Measurements from ENCODE around the gene UNKL. TPM values are rescaled to one million over a fixed set of nuclear protein-coding genes. Genes with fewer than 3 reads are reported as not detected.

Gene UNKL
- total RNA-seq, 1 experiment from 2014 or later = 40.5 TPM

DNA sequence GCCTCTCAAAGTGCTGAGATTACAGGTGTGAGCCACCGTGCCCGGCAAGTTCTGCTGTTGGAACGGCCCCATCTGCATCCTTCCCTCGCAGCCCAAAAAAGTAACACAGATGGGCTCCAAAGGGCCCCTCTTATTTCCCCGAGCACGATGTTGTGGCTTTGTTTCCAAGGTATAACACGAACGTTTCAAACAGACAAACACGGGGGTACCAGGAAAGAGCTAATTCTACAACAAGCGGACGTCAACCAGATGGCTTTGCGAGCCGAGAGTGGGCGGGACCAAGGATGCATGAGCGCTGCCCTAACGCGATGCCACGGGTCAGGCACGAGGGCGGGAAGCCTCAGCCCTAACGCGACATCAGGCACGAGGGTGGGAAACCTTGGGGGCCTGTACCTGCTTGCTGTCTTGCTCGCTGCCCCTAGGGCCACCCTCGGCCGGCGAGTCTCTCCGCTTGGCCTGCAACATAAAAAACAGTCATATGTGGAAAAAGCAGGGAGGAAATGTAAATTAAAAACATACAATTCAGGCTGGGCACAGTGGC is 24.2 kb downstream of the UNKL start:
- in situ Hi-C loops (cut with HindIII; ENCODE audit: low pct_unique_long_range_greater_than_20kb, low sequenced_read_pairs) = no loop called here
- no peak for DNase-seq (ENCODE audit: low read depth)

DNA sequence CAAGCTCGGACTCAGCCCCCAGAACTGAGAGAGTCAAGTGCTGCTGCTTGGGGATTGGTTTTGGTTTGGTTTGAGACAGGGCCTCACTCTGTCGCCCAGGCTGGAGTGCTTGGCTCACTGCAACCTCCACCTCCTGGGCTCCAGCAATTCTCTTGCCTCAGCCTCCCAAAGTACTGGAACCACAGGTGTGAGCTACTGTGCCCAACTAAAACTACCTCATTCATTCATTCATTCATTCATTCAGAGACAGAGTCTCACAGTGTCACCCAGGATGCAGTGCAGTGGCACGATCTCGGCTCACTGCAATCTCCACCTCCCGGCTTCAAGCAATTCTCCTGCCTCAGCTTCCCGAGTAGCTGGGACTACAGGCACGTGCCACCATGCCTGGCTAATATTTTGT is 24.7 kb downstream of the UNKL start:
- DNase-seq (ENCODE audit: low read depth) = no peak
- in situ Hi-C loops (cut with HindIII; ENCODE audit: low pct_unique_long_range_greater_than_20kb, low sequenced_read_pairs) = no loop called here

DNA sequence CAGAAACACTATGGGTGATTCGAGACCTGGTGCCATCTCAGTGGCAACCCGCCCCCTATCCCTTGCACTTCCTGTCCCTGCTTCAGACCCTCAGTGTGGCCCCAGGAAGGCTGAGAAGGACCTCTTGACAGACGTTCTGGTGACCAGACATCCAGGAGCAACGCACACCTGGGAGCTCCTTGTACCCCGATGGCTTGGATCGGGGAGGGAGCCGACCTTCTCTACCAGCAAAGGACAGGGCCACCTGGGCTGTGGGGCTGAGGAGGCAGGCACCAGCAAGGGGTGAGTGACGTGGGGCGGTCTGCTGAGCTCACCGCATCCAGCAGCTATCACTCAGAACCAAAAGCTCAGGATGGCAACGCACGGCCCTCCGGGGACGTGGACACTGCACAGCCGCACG is 27.2 kb downstream of the UNKL start:
- in situ Hi-C loops (cut with HindIII; ENCODE audit: low pct_unique_long_range_greater_than_20kb, low sequenced_read_pairs) = no loop called here

DNA sequence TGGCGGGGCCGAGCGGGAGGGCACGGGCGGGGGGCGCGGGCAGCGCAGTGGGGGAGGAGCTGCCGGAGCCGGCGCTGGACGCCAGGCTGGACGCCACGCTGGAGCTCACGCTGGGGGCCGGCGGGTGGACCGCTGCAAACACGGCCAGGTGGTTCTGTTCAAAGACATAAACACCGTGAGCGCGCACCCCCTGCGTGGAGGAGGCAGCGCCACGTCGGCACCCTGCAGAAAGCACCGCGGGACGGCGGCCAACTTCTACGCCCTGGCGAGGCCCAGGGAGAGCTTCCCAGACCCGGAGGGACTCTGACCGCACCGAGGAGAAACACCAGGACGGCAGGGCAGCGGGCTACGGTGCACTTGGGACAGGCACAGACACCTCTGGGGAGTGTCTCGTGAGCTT is 29.3 kb downstream of the UNKL start:
- DNase-seq (ENCODE audit: low read depth) = no peak
- in situ Hi-C loops (cut with HindIII; ENCODE audit: low pct_unique_long_range_greater_than_20kb, low sequenced_read_pairs) = no loop called here

More for the DNA sequence above, 27.2 kb downstream of the UNKL start:
- no peak for DNase-seq (ENCODE audit: low read depth)

DNA sequence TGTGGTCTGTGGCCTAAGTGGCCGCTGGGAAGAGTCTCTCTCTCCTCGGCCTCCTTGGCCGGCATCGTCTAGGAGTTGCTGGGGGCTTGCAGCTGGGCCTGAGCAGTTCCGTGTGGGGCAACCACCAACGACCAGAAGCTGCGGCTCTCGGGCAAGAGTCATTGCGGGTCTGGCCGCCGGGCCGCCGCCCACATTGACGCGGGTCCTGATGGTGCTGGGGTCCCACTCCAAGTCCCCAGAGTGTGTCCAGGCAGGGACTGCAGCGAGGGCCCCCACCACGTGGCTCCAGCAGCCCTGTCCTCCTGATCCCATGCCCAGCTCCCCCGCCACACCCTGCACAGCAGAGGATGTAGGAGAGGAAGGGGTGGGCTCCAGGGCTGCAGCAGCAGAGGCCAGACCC is 30.9 kb downstream of the UNKL start:
- in situ Hi-C loops (cut with HindIII; ENCODE audit: low pct_unique_long_range_greater_than_20kb, low sequenced_read_pairs) = no loop called here
- no peak for DNase-seq (ENCODE audit: low read depth)

DNA sequence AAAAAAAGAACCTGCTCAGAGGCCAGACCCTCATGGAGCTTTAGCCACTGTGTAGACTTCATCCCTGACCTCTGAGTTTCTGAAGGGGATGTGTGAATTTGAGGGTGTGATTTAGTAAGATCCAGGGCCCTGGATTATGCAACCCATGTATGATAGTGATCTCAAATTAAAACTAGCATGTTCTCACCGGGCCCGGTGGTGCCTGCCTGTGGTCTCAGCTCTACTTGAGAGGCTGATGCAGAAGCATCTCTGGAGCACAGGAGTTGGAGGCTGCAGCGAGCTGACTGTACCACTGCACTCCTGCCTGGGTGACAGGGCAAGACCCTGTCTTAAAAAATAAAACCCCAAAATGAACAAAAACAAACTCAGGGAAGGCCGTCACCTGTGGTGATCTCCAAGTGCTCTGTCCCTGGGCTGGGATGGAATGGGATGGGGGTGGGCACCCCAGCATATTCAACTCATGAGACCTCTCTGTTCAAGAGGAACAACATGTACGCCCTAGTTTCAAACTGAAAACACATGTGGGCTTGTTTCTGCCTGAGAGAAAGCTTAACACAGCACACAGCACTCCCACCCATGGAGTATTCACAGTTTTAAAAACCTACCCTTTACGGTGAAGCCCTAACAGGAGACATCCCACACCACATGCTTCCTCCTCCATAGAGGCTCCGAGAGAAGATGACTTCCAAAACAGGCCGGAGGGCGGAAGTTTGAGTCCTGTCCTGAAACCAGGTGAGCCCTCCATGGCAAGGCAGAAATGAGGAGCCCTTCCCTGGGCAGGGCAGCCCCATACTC is 32.7 kb downstream of the UNKL start:
- no peak for DNase-seq (ENCODE audit: low read depth)
- in situ Hi-C loops (cut with HindIII; ENCODE audit: low pct_unique_long_range_greater_than_20kb, low sequenced_read_pairs) = no loop called here

DNA sequence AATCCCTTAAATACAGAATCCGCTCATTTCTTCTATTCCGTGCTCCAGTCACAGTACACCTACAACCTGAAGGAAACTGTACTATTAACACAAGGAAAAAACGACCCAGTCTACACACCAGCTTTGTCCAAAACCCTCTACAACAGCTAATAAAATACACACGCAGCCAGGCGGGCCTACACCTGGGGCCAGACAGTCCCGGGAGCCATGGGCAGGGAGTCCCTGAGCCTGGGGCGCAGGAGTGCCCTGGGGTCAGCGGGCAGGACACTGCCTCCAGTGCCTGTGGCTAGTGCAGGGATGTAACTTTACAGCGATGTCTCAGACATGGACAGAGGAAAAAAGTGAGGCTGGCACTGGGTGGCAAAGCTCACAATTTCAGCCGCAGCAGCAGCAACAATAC is 34.3 kb downstream of the UNKL start:
- no peak for DNase-seq (ENCODE audit: low read depth)
- in situ Hi-C loops (cut with HindIII; ENCODE audit: low pct_unique_long_range_greater_than_20kb, low sequenced_read_pairs) = no loop called here

DNA sequence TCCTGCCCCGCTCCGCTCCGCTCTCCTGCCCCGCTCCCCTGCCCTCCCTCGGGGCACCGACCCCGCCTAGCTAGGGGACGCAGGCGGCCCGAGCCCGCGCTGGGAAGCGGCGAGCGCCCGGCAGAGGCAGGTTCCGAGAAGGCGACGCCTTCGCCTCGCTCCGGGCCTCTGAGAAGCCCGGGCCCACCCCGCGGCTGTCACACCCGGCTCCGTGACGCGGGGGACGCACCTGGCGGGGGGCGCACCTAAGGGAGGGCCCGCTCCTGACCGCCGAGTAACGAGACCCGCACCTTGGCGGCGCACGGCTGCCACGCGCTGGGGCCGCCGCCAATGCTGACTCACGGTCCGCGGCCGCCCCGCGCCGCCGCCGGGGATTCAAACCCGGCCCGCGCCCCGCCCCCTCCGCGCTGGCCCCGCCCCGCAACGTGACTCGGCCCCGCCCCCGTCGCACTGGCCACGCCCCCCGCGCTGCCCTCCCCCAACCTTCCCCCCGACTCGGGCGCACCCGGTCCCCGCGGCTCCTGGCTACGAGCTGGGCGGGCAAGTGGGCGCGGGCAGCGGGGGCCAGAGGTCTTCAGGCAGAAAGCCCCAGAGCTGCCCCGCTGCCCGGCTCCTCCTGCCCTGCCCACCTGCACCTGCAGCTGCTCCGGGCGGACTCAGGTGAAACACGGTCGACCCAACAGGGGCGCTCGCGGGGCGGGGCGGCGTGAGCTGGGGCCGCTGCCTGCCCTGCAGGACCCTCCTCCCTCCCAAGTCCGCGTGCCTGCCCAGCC is 35.0 kb downstream of the UNKL start:
- in situ Hi-C loops (cut with HindIII; ENCODE audit: low pct_unique_long_range_greater_than_20kb, low sequenced_read_pairs) = no loop called here
- peak; percentile 73 for DNase-seq (ENCODE audit: low read depth)

DNA sequence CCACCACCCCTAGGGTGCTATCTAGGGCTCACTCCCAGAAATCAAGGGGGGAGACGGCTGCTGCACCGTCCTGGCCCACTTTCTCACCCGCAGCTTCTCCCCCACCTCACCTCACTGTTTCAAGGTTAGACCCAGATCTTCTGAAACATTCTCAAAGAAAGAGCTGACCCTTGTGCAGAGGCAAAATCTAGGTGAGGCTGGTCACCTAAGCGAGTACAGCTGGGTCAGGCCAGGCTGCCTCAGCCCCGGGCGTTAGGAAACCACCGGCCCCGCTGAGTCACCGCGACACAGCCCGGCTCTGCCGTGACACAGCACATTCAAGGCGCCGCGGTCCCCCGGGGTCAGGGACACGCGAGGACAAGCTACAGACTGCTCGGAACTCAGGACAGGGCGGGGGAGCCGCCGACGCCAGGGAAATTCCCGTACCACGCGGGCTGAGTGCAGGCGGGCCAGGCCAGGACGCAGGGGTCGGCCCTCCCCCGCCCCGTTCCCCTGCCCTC is 35.6 kb downstream of the UNKL start:
- DNase-seq (ENCODE audit: low read depth) = peak; percentile 81
- in situ Hi-C loops (cut with HindIII; ENCODE audit: low pct_unique_long_range_greater_than_20kb, low sequenced_read_pairs) = no loop called here

DNA sequence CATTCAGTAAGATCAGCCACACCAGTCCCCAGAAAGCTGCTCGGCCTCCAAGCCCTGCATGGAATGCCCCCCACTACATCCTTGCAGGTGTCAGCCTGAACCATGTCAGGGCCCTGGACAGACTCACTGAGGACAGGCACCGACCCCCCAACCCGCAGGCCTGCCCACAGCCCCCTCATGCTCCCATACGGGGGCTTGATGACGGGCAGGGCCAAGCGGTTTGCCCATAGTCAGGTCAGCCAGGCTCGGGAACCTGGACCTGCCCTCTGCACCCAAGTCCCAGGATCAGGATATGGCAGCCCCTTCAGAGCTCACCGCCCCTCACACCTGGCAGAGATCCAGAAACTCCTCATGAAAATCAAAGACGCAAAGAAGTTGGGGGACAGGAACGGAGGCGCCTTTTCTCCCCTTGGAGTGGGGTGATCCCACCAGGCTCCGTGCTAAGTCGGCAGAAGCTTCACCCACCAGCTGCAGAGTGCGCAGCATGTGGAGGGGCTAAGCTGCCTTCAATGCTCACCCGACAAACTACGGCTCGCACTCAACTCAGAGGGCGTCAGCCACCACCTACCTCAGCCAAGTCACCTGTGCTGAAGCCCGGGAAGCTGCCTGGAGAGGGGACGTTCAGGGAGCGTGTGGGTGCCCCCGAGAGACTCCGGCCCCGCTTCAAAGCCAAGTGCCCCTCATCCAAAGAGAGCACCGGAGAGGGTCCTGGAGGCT is 36.3 kb downstream of the UNKL start:
- in situ Hi-C loops (cut with HindIII; ENCODE audit: low pct_unique_long_range_greater_than_20kb, low sequenced_read_pairs) = no loop called here

DNA sequence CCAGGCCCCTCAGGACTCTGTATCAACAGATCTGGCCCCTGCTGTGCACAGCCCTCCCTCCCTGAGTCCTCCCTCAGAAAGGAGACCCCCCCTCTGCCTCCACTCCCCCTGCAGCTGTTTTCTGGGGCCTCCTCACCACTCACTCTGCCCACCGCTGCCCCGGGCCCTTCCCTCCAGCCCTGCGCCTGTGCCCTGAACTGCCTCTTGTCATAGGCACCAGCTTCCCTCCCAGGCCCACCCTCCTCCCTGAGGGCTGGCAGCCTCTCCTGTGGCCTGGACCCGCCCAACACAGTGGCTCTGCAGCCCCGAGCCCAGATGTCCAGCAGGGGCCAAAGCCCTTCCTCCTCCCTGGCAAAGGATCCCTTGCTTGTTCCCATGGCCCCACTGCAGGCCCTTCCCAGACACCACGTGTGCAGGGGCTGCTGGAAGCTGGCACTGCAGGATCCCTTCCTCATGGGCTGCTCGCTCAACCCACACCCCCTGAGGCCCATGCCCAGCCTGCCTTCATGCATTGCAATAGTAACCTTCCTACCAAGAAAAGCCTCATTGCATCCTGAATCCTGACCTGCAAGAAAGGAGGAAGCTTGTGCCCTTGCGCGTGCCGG is 37.0 kb downstream of the UNKL start:
- in situ Hi-C loops (cut with HindIII; ENCODE audit: low pct_unique_long_range_greater_than_20kb, low sequenced_read_pairs) = no loop called here
- peak; percentile 55 for DNase-seq (ENCODE audit: low read depth)

More for the DNA sequence above, 36.3 kb downstream of the UNKL start:
- DNase-seq (ENCODE audit: low read depth) = no peak

DNA sequence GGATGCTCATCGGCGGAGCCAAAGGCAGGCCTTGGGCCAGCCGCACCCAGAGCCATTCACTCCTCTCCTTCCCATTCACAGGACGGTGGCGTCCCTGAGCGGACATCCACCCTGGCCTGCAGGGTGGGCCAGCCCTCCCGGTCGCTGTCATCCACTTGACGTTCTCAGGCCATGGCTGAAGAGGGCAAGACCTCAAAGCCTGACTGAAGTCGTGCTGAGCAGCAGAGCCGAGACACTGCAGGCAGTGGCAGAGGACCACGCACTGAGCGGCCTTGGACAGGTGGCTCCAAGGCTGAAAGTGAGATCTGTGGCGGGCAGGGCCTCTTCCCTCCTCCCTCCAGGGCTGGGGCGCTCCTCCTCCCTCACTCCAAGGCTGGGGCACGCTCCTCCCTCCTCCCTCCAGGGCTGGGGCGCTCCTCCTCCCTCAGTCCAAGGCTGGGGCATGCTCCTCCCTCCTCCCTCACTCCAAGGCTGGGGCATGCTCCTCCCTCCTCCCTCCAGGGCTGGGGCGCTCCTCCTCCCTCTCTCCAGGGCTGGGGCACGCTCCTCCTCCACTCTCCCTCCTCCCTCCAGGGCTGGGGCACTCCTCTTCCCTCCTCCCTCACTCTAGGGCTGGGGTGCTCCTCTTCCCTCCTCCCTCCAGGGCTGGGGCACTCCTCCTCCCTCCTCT is 38.6 kb downstream of the UNKL start:
- in situ Hi-C loops (cut with HindIII; ENCODE audit: low pct_unique_long_range_greater_than_20kb, low sequenced_read_pairs) = no loop called here
- DNase-seq (ENCODE audit: low read depth) = no peak

DNA sequence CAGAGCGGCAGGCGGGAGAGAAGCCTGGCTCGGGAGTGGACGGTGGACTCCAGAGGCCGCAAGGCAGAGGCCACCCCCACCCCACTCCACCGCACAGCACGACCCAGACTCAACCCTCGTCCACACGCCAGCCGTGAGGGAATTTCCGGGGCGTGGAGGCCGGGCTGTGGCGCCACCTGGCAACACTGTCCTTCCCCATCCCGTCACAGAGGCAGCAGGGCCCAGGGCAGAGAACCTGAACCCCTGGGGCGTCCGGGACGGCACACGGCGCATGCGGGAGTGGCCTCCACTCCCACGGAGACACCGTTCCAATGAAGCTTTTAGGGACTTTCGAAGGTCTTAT is 39.2 kb downstream of the UNKL start:
- DNase-seq (ENCODE audit: low read depth) = no peak
- in situ Hi-C loops (cut with HindIII; ENCODE audit: low pct_unique_long_range_greater_than_20kb, low sequenced_read_pairs) = no loop called here

DNA sequence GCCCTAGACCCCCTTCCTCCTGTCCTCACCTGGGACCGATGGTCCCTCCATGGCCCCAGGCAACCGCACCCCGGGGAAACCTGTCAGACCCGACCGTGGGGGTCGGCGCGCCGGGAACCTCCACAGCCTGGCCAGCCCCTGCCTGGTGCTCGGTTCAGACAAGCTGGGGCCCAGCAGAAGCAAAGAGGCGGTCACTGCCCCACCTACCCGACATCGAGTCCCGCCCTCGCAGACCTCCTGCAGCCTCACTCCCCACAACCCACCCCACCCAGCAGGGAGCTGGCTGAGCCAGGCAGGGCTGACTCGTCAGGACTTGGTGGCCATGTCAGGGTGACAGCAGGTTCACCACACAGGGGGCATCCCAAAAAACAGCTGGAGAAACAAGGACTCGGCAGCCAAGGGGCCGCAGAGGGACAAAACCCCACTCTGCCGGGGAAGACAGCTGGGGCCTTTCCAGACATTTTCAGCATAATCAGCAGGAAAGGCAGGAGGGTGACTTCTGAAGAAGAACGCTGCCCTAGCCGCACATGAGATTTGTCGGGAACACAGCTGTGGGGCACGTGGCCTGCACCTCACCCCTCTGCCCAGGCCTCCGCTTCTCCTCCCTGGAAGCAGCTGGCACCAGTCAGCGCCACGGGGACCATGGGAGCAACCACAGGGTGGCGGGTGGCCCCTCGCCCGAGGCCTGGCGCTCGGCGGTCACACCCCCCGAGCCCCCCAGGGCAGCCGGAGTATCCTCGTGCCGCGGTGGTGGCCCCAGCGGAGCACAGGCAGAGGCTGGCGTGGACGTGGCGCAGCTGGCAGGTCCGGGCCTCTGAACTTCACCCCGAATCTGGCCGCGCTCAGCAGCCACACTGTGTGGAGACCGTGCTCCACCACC is 39.8 kb downstream of the UNKL start:
- in situ Hi-C loops (cut with HindIII; ENCODE audit: low pct_unique_long_range_greater_than_20kb, low sequenced_read_pairs) = no loop called here
- no peak for DNase-seq (ENCODE audit: low read depth)

DNA sequence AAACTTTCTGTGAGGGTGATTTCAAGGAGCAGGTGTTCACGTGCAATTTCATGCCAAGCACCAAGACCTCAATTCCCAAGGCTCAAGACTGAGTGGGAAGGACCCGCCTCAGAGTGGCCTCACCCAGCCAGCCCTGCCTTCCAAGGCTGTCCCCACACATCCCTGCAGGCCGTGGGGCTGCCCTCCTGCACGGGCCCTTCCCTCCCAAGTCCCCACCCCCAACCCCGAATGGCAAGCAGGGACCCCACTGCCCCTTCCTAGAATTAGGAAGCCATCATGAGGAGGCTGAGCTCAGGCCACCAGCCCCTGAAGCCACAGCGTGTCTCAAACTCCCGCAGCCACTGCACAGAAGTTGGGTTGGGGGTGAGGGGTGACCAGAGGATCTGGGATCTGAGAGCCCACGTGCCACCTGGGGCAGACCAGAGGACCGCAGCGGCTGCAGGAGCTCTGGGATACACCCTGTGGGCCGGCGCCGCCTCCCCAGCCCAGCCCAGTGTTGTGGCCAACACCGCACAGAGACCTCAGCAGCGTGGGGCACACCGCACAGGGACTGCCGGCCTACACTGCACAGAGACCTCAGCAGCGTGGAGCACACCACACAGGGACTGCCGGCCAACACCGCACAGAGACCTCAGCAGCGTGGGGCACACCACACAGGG is 42.1 kb downstream of the UNKL start:
- in situ Hi-C loops (cut with HindIII; ENCODE audit: low pct_unique_long_range_greater_than_20kb, low sequenced_read_pairs) = no loop called here
- DNase-seq (ENCODE audit: low read depth) = no peak

DNA sequence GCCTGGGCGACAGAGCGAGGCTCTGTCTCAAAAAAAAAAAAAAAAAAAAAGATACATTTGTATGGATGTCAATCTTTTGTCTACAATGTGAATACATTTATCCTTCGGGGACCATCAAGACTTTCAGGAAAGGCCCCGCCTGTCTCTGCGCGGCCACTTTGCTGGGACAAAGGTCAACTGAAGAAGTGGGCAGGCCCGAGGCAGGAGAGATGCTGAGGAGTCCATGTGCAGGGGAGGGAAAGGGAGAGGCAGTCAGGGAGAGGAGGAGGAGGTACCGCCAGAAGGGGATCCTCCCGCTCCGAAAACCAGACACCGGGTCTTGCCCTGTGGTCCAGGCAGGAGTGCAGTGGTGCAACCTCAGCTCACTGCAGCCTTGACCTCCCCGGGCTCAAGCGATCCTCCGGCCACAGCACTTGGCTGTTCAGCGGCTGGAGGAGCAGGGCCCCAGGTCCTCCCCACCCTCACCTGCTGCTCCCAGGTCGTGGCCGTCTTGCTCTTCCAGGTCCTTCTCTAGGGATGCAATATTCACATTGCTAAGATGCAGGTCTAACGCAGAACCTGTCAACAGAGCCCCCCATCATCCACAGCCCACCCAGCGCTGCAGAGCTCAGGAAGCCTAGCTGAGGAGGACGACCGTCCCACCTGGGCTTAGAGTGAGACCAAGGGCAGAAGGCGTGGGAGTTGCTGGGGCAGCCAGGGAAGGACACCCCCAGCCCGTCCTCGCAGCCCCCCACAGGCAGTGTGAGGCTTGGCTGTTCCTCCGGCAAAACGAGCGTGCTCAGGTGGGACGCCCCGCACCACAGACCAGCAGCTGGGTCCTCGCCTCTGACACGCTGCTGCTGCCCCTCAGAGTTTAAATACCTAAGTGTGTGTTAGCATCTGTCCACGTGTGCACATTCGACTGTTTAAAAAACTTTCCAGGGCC is 43.2 kb downstream of the UNKL start:
- DNase-seq (ENCODE audit: low read depth) = no peak
- in situ Hi-C loops (cut with HindIII; ENCODE audit: low pct_unique_long_range_greater_than_20kb, low sequenced_read_pairs) = no loop called here
